Omental fat pad (tissue), 4 donors: ENCODE results near the gene TXNDC15. TPM values are rescaled to one million over a fixed set of nuclear protein-coding genes. Genes with fewer than 3 reads are reported as not detected.

Experiments used
- ATAC-seq: fragments of 150-250 bp; one replicate; pipeline ENCODE4 v1.9.1; 2016; ENCODE audit warnings: mild to moderate bottlenecking, moderate library complexity; ENCODE audit not compliant: low FRiP score
- DNase-seq: peaks from one replicate; pipeline ENCODE4 v3.0.0-alpha.2; 2019; ENCODE audit warnings: low spot score
- CTCF ChIP-seq, 3 donors: fragments of 450-650 bp; IDR thresholded peaks; one replicate each; pipeline ENCODE4 v1.5.1; 2016 to 2017; ENCODE audit warnings: antibody characterized with exemption in 3 of 3, mild to moderate bottlenecking in 3 of 3, moderate library complexity in 2 of 3
- total RNA-seq, 4 donors: library from RNA; depleted of rRNA; stranded (reverse); fragments of >200 nt; gene quantifications; one replicate each; pipeline ENCODE4 v1.1.0, GENCODE V29; 2016

TXNDC15 gene
- total RNA-seq, 4 donors from 2014 or later: 53.4 to 78.5 (median 70.0) TPM

DNA sequence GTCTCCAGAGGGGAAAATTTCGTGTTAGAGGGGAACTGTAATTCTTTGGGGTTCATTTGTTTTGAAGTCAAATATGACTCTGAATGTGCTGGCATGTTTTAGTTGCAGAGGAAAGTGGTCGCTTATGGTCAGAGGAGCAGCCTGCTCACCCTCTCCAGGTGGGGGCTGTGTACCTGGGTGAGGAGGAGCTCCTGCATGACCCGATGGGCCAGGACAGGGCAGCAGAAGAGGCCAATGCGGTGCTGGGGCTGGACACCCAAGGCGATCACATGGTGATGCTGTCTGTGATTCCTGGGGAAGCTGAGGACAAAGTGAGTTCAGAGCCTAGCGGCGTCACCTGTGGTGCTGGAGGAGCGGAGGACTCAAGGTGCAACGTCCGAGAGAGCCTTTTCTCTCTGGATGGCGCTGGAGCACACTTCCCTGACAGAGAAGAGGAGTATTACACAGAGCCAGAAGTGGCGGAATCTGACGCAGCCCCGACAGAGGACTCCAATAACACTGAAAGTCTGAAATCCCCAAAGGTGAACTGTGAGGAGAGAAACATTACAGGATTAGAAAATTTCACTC, 13.5 kb downstream of the TXNDC15 start:
- no peak for ATAC-seq
- no peak for TF ChIP-seq CTCF (IDR thresholded peaks at IDR 0.05)
- no peak for DNase-seq

DNA sequence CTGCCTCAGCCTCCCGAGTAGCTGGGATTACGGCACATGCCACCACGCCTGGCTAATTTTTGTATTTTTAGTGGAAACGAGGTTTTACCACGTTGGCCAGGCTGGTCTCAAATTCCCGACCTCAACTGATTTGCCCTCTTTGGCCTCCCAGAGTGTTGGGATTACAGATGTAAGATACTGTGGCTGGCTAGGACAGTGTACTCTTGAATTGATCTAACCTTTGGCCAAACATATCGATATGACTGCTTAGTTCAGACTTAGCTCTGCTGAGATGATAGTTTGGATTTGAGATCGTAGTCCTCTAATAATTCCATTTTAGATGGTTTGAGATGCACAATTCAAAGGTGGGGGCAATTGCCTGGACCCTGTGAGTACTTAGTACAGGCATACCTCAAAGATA, 15.2 kb downstream of the TXNDC15 start:
- no peak for TF ChIP-seq CTCF (IDR thresholded peaks at IDR 0.05)

DNA sequence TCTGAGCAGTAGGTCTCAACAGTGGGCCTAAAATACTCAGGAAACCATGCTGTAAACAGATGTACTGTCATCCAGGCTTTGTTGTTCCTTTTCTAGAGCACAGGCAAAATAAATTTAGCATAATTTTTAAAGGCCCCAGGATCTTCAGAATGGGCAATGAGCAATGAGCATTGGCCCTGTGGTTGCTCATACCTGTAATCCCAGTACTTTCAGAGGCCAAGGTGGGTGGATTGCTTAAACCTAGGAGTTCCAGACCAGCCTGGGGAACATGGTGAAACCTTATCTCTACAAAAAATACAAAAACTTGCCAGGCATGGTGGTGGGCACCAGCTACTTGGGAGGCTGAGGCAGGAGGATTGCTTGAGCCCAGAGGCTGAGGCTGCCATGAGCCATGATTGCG, 17.3 kb downstream of the TXNDC15 start:
- DNase-seq (no peak), ATAC-seq (no peak)
- TF ChIP-seq CTCF (IDR thresholded peaks at IDR 0.05): no peak

More for the DNA sequence above, 15.2 kb downstream of the TXNDC15 start:
- ATAC-seq (no peak), DNase-seq (no peak)

DNA sequence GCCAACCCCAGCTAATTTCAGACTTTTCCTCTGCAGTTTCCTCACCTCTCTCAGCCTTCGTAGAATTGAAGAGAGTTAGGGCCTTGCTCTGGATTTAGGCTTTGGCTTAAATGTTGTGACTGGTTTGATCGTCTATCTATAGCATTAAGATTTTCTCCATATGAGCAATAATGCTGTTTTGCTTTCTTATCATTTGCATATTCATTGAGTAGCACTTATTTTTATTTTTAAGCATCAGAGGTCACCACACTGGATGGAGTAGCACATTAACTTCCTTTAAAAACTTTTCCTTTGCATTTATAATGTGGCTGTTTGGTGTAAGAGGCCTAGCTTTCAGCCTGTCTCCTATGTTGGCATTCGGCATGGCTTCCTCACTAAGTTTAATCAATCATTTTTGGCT, 18.1 kb downstream of the TXNDC15 start:
- no peak for DNase-seq
- no peak for TF ChIP-seq CTCF (IDR thresholded peaks at IDR 0.05)
- ATAC-seq: no peak

DNA sequence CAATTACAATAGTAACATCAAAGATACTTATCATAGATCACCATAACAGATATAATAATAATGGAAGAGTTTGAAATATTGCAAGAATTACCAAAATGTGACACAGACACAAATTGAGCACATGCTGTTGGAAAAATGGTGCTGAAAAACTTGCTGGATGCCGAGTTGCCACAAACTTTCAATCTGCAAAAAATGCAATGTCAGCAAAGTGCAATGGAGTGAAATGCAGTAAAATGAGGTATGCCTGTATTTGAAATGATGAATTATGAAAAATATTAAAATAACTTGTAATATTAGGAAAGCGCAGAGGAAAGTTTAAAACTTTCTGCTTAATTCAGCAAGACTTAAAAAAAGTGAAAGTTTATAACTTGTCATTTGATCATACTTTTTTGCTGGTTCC, 18.8 kb downstream of the TXNDC15 start:
- no peak for DNase-seq
- TF ChIP-seq CTCF (IDR thresholded peaks at IDR 0.05): no peak
- no peak for ATAC-seq

DNA sequence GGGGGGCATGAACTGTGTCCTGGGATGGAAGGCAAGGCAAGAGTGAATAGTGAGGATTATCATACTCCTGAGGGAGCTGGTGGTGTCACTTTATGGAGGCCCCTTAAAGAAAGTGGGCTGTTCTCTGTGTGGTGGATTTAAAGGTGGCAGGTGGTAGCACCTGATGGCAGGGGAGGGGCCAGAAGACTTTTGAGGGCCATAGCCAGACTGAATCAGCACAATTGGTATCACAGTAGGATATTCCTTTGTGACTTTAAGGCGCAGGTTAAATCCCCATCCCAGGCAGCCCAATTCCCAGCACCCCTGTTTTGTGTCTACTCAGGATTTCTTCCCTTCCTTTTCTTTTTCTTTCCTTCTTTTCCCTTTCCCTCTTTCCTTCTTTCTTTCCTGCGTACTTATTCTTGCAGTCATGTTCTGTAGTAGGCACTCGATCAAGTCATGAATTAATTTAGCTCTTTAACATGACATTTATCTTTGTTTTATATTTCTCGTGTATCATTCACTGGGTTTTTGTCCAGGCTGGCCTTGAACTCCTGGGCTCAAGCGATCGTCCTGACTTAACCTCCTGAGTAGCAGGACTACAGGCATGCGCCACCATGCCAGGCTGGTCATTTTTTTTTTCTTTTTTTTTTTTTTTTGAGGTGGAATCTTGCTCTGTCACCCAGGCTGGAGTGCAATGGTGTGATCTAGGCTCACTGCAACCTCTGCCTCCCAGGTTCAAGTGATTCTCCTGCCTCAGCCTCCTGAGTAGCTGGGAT, 19.8 kb downstream of the TXNDC15 start:
- DNase-seq (no peak), ATAC-seq (no peak)
- TF ChIP-seq CTCF (IDR thresholded peaks at IDR 0.05): no peak
